ENCODE results near the gene MACROD2. TPM values are rescaled to one million over a fixed set of nuclear protein-coding genes. Genes with fewer than 3 reads are reported as not detected.

Gene MACROD2
- total RNA-seq, 1 donor from 2014 or later = 0.13 TPM

DNA sequence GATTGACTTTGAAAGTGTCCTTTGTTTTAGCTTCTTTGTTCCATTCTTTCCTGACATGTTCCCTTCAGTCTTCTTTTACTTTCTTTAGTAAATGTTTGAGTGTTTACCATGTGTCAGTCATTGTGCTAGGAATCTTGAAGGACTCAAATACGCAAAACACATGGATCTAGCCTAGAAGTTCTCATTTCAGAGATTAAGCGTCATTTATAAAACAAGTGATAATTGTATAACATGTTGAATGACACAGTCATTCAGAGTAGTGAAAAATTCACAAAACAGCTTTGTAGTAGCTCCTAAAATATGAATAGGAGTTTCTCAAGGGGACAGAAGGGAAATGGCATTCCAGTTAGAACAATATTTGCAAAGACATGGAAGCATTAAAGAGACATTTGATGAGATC is 66.9 kb downstream of the MACROD2 start:
- no peak for DNase-seq (ENCODE audit: low read depth in 2 of 2)

DNA sequence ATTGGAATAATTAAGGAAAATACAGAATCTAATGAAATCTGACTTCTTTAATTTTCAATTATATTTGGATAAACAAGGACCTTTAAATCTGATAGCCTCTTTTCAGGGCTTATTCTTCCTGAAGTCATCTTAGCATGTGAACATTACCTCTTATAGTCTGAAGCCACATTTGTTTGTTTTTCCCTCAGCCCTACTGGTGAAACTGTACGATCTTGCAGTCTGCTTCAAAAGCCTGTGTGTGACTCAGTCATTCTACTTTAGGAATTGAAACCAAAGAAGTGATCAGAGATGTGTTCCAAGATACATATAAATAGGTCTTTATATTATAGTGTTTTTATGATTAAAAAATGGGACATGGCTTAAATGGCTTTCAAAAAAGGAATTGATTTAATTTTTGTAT is 67.5 kb downstream of the MACROD2 start:
- no peak for DNase-seq (ENCODE audit: low read depth in 2 of 2)

DNA sequence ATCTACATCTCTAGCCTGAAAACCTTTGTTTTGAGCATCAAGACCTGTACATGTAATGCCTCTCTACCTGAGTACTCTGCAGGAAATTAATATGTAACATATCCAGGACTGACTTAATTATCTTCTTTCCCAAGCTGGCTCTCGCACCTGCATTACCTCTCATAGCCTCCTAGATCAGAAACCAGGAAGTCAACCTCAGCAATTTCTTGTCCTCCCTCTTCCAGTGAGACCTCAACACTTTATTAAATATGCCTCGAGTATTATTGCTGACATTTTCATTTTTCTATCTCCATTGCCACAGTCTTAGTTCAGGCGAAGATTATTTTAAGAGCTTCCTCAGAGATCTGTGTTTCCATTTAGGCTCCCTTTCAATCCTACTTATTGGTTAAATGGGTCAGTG is 69.0 kb downstream of the MACROD2 start:
- DNase-seq (ENCODE audit: low read depth in 2 of 2) = no peak

DNA sequence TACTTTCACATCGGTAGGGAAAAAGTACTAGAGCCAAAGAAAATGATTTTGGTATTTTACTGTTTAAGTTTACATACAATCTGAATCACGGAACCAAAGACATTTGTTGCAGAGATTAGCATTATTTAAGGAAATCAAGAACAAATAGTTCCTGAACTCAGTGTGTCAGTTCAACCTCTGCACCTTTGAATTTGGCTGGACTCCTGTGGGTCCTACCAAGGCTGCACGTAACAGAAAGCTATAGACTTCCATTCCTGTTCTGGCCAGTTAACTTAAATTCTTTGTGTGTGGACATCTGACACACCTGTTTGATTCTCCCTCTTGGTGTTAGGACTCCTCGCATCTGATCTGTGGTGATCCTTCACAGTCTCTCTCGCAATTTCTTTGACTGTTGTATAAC is 69.6 kb downstream of the MACROD2 start:
- DNase-seq (ENCODE audit: low read depth in 2 of 2) = no peak

DNA sequence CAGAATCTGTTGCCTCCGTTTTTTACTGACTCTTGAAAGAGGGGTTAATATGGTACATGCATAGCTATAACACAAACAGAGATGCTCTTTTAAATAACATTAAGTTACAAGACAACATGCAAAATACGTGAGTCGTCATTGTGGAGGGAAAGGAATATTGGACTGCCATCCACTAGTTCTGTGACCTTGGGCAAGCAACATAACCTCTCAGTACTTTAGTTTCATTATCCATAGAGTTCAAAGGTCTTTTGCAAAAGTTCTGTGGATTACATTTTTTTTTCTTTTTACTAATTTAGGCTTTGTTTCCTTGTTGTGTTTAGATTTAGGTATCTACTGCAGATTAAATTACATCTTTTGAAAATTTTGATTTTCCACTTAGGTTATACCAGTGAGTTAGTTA is 70.5 kb downstream of the MACROD2 start:
- no peak for DNase-seq (ENCODE audit: low read depth in 2 of 2)

DNA sequence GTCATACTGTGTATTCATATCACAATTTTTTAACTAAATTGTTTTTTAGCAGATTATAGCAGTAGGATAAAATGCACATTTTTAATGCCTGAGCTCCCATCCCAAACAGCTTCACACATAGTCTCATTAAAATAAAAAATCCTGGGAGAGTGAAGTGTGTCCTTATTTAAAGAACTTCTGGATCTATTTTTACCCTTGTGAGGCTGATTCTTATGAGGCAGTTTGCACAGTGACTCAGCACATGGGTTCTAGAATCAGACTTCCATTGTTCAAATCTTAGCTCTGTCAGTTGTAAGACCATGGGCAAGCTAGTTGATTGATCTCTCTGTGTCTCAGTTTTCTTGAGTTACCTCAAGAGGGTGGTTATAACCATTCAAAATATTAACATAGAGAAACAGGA is 72.3 kb downstream of the MACROD2 start:
- DNase-seq (ENCODE audit: low read depth in 2 of 2) = no peak

DNA sequence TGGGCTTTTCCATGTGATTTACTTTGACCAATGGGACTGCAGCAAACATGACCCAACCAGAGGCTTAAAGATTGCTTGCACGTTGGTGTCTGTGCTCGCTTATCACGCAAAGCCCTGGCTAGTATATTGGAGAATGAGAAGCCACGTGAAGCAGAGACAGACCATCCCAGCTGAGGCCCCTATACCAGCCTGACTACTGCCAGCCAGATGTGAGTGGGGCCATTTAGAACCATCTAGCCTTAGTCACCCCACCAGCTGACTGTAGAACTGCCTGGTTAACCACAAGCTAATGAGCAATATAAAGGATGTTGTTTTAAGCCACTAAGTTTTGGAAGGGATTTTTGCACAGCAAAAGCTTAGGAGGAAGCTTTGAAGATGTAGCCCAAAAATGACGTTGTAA is 74.5 kb downstream of the MACROD2 start:
- DNase-seq (ENCODE audit: low read depth in 2 of 2) = no peak

DNA sequence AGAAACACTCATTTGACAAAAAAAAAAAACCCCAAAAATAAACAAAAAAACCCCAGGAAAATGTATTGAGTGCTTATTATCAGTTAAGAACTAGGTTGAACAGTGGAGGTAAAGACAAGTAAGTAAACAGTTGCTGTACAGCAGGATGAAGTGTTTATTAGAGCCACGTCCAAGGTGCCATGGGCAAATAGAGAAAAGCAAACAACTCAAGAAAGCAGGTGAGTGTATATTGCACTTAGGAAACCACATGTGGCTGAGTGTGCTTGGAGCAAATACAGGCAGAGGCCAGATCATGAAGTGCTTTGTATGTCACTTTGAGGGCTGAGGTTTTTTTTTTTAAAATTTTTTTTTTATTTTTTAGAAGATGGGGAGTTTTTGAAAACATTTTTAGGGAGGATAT is 98.3 kb downstream of the MACROD2 start:
- no peak for DNase-seq (ENCODE audit: low read depth in 2 of 2)

DNA sequence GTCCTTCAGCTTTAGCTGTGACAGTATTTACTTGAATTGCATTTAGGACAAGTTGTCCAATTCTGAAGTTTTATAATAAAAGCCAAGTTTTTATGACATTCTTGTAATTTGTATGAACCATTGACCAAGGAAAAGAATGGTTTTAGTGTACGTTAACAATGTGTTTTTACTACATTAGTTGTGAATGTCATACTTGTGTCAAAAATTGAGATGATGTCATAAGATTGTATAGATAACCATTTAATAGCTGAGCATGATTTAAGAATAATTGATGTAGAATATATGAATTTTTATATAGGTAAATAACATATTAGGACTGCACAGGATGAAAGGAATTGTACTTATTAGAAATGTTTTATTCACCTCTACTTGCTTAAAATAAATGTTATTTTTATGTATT is 102.9 kb downstream of the MACROD2 start:
- no peak for DNase-seq (ENCODE audit: low read depth in 2 of 2)

DNA sequence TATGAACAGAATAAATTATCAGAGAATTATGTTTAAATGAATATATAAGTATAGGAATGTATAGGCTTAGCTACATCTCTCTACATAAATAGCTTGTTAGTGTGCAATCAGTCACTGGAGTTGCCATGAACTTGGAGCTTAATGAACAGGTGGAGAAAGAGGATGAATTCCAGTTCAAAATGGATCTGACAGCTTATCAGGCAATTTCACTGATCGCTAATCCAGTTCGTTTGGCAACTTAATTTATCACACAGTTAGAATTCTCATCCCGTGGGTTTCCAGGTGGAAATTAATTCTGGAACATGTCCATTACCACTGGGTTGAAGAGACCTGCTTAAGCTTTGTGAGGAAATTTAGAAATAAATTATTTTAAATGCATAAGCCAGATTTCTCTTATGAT is 118.1 kb downstream of the MACROD2 start:
- no peak for DNase-seq (ENCODE audit: low read depth in 2 of 2)

DNA sequence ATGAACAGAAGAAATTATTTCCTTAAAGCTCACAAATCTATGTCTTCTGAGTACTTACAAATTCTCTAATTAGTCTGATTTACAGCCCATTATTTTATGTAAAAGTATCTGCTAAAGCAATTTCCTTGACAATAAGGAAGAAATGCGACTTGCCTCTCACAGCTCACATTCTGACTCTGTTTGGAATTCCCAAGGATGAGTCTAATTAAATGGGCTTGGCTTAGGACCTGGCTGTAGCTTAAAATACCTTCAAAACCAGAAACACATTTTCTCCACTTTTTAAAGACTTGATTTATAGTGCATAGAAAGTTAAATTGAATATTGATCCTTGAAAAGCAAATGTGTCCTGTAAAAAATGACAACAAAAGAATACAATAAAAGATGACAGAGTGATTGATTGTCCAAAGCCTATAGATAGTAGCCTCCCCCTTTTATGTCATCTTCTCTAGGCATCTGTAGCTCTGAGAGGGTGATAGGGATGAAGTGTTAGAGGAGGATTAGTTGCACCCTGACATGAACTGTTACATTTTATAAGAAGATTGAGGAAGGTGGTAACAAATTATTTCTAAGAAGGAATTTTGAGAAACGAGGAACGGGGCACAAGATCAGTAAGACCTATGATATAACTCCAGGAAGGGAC is 118.9 kb downstream of the MACROD2 start:
- DNase-seq (ENCODE audit: low read depth in 2 of 2) = no peak

DNA sequence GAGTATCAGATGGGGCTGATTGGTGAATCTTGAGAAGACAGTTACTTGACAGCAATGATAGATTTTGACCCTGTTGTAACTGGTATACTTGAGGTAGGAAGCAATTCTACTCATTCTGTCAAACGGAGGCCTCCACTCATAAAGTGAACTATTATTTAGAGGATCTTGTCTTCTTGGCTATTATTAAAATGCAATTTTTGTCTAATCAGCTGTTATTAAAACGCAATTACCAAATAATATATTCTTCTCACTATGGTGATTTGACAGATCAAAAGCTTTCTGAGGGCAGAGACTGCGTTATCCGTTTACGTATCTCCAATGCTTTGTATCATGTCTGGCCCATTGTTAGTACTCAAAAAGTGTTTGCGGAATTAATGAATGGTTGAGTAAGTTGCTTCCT is 120.7 kb downstream of the MACROD2 start:
- no peak for DNase-seq (ENCODE audit: low read depth in 2 of 2)

DNA sequence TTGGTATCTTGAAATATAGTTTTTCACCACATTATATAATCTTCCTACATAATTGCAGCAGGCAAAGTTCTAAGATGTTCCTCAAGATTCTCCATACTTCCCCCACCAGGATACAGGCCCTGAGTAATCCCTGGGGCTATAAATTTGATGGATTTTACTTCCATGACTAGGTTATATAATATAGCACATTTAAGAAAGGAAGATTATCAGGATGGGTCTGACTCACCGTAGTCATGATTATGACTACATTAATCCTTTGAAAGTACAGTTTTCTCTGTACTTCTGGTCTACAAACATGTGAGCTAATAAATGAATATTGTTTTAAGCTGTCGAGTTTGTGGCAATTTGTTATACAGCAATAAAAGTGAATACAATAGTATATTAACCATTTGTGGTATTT is 122.5 kb downstream of the MACROD2 start:
- no peak for DNase-seq (ENCODE audit: low read depth in 2 of 2)

DNA sequence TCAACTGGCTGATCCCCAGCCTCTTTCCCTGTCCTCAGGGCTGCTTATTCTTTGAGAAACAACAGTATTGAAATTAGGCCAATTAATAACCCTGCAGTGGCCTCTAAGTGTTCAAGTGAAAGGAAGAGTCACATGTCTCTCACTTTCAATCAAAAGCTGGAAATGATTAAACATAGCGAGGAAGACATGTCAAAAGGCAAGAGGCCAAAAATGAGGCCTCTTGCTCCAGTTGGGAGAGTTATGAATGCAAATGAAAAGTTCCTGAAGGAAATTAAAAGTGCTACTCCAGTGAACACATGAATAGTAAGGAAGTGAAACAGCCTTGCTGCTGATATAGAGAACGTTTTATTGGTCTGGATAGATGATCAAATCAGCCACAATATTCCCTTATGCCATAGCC is 131.5 kb downstream of the MACROD2 start:
- DNase-seq (ENCODE audit: low read depth in 2 of 2) = no peak

DNA sequence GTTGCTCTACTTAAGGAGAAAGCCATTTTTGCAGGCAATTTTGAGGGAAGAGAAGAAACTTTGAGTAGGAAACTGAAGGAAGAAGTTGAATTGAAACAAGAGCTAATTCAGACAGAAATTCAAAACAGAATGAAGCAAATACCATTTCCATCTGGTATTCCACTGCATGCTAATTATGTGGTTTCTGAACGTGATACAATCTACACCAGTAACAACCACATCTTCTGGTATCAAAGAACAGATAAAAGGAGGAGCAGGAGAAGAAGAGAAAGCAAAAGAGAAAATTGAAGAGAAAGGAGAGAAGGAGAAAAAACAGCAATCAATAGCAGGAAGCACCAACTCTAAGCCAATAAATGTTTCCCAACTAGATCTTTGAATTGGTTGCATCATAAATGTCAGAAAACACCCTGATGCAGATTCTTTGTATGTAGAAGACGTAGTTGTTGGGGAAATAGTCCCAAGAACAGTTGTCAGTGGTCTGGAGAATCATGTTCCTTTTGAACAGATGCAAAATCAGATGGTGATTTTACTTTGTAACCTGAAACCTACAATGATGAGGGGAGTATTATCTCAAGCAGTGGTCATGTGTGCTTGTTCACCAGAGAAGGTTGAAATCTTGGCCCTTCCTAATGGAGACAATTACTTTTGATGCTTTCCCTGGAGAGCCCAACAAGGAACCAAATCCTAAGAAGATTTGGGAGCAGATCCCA is 132.4 kb downstream of the MACROD2 start:
- no peak for DNase-seq (ENCODE audit: low read depth in 2 of 2)

DNA sequence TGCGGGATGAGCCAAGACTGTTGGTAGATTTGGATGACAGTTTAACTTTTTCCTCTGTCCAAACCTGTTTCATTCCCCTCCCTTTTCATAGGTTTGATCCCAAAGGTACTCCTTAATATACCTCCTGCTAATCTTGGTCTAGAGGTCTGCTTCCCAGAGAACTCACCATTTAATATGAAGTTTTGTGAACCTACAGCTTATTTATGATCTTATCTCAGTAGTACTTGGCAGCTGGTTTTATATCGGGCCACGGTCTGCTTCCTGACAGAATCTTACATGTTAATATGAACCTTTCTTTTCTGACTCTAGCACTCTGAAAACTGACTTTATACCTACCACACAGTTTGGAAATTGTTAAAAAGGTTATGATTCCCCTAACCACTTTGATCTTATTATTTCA is 138.7 kb downstream of the MACROD2 start:
- DNase-seq (ENCODE audit: low read depth in 2 of 2) = no peak

DNA sequence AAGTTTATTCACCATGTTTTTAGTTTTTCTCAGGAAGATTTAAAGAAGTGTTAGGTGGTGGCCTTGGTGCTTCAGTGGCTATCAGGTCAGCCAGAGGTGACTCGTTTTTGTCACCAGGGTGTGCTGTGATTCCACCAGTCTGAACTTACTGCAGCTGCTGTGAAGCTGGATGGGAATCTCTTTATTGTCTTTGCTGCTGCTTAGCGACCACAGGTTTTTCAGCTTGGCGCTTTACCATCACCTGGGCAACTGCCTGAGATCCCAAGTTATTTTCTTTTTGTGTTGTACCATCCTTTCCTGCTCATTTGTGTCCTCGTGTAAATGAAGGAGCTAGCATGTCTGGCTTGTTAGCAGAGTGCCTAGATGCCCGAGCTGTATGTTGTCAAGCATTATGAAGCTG is 146.9 kb downstream of the MACROD2 start:
- peak; percentile 12 to 13 for DNase-seq (ENCODE audit: low read depth in 2 of 2)

DNA sequence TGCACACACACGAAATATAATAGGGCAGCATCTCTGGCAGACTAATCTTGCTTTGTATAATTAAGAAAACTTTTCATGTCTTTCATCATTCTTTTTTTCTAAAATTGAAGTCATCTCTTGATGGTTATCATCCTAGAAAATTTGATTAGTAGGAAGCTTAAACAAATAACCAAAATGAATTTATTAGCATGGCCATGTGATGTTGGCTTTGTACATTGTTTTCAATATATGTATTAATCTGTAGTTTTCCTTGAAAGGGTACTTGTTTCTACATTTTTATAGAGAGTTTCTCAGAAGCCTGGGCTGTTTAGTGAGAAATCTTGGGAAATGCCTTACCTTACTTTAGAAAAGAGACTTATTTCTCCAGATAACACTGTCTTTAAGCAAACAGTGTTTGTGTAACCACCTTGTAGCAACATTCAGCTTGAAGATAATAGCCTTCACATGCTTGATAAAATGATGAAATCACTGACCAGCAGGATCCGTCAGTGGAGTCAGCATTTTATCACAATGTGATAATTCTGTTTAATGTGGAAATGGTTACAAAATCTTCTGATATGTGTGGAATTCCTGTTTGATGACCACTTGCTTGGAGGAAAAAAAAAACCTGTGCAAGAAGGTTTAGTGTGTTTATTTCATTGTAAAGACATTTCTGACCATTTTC is 147.8 kb downstream of the MACROD2 start:
- DNase-seq (ENCODE audit: low read depth in 2 of 2) = no peak

DNA sequence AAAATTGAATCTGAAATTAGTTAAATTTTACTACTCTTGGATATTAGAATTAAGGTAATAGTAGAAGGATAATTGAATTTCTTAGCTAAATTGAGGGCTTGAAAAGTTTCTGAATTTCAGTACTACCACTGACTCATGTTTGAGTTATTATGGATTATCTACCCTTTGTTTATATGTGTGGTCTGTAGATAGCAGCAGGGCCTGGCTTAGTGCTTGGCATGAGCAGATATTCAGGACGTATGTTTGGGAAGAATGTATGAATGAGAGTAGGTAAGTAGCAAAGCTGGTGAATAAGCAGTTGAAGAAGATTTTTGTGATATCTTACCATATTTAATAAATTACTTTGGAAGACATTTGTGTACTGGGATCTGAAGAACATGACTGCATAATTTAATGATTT is 152.7 kb downstream of the MACROD2 start:
- DNase-seq (ENCODE audit: low read depth in 2 of 2) = no peak

DNA sequence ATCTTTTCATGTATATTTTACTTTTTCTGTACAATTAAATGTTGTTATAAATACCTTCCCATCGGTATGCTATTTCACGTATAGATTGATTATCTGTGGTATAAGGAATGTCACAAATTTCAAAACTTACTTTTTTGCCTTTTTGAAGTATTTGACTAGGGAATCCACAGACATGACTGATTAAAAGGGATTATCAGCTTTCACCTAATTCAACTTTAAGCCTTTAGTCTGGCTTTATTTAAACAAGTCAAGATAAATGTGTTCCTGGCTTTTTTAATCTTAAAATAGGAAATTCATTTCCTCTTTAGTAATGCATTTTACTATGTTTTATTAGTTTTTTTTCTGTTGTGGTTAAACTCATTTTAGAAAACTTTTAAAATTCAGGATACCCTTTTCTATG is 160.0 kb downstream of the MACROD2 start:
- DNase-seq (ENCODE audit: low read depth in 2 of 2) = no peak

DNA sequence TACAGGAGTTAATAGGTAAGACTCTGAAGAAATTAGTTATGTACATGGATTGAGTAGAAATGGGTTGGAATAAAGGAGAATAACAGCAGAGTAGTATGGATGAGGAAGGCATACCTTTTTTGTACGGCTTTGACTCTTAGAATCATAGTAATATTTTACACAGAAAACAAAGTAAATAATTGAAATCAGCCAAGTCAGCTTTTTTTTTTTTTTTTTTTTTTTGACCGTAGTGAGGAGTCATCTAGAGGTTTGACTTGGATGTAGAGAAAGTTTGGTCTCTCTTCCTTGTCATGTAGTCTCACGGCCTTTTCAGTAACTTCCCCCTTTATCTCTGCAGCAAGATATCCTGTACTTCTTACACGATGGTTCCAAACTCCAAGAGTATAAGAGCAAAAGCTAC is 183.2 kb downstream of the MACROD2 start:
- no peak for DNase-seq (ENCODE audit: low read depth in 2 of 2)

DNA sequence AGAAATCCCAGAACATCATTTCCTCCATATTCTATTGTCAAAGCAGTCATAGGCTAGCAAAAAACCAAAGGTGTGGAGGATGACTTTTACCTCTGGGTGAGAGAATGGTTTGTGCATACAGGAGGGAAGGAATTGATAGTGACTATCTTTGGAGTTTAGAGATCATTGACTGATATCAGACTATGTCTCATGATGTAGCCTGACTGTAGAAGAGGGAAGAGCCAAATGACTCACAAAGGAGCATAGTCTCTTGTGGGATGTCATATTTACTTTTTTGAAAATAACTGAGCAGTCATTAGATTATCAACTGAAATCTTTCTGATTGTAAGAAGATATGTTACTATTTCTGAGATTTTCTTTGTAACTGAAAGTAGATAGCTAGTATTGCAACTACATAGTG is 183.6 kb downstream of the MACROD2 start:
- DNase-seq (ENCODE audit: low read depth in 2 of 2) = no peak

DNA sequence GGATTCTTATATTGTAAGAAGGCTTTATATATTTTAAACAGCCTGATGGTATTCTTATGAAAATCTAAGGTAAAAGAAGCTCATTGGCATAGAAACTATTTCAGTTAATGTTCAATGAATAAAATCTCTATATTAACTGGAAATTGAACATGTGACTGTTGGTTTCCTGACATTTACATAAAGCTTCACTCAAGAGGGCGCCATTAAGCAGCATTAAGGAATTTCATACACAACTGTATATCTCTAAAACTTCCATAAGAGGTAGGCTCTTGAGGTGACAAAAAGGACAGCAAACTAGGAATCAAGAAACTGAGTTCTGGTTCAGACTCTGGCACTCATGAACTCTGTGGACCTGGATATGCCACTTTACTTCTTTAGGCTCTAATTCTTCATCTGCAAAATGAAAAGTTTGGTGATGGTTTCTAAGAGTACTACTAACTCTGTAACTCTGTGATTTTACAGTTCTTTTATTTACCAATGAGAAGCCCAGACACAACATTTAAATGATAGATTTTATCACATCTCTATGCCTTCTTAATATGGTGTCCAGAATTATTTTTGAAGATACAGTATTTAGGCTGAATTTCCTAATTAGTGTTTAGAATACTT is 194.6 kb downstream of the MACROD2 start:
- peak; percentile 1 to 11 for DNase-seq (ENCODE audit: low read depth in 2 of 2)
